Measurements from ENCODE around the gene CCT8L2.
"Not testable (repeated sequence)": the region's sequence is repeated elsewhere in the genome, so short reads cannot be mapped to it uniquely, and the experiment has no call there.

Gene CCT8L2

GRCh38 chr22:16563555-16564520 lies 28.8 kb downstream of the CCT8L2 start:
- Histone ChIP-seq H3K9me3 (ENCODE audit: control insufficient read depth, low read depth, low read length) (peaks cover 9% of the 10 kb centered on the region), H3K27ac (ENCODE audit: low read length) (no peak overlapping the region), H3K36me3 (ENCODE audit: control insufficient read depth, low read depth, low read length) (no peaks in the 10 kb centered on the region), H3K27me3 (ENCODE audit: control insufficient read depth, insufficient read depth, low read length) (no peaks in the 10 kb centered on the region), H3K4me1 (ENCODE audit: control insufficient read depth, low read depth, low read length) (no peaks in the 10 kb centered on the region), H3K4me3 (ENCODE audit: low read length) (no peak overlapping the region), H3K9ac (ENCODE audit: low read length) (no peak overlapping the region)

GRCh38 chr22:16562711-16563554 lies 29.7 kb downstream of the CCT8L2 start:
- no peak overlapping the region for H3K27ac ChIP-seq (ENCODE audit: low read length)
- no peak overlapping the region for H3K4me3 ChIP-seq (ENCODE audit: low read length)
- no peaks in the 10 kb centered on the region for H3K27me3 ChIP-seq (ENCODE audit: control insufficient read depth, insufficient read depth, low read length)
- H3K4me1 ChIP-seq (ENCODE audit: control insufficient read depth, low read depth, low read length): no peaks in the 10 kb centered on the region
- no peak overlapping the region for H3K9ac ChIP-seq (ENCODE audit: low read length)
- H3K36me3 ChIP-seq (ENCODE audit: control insufficient read depth, low read depth, low read length): no peaks in the 10 kb centered on the region
- peaks cover 5% of the 10 kb centered on the region for H3K9me3 ChIP-seq (ENCODE audit: control insufficient read depth, low read depth, low read length)

GRCh38 chr22:16561093-16561658 lies 31.4 kb downstream of the CCT8L2 start:
- not testable (repeated sequence) for H3K9ac ChIP-seq (ENCODE audit: low read length); H3K4me3 ChIP-seq (ENCODE audit: low read length); H3K9me3 ChIP-seq (ENCODE audit: control insufficient read depth, low read depth, low read length); H3K27ac ChIP-seq (ENCODE audit: low read length); H3K4me1 ChIP-seq (ENCODE audit: control insufficient read depth, low read depth, low read length); H3K27me3 ChIP-seq (ENCODE audit: control insufficient read depth, insufficient read depth, low read length); H3K36me3 ChIP-seq (ENCODE audit: control insufficient read depth, low read depth, low read length)

GRCh38 chr22:16560651-16561050 lies 32.0 kb downstream of the CCT8L2 start:
- H3K9ac ChIP-seq (ENCODE audit: low read length); H3K27ac ChIP-seq (ENCODE audit: low read length); H3K4me1 ChIP-seq (ENCODE audit: control insufficient read depth, low read depth, low read length); H3K36me3 ChIP-seq (ENCODE audit: control insufficient read depth, low read depth, low read length); H3K27me3 ChIP-seq (ENCODE audit: control insufficient read depth, insufficient read depth, low read length); H3K4me3 ChIP-seq (ENCODE audit: low read length); H3K9me3 ChIP-seq (ENCODE audit: control insufficient read depth, low read depth, low read length): not testable (repeated sequence)

- not testable (repeated sequence) for H3K4me3 ChIP-seq (ENCODE audit: low read length); H3K36me3 ChIP-seq (ENCODE audit: control insufficient read depth, low read depth, low read length); H3K9me3 ChIP-seq (ENCODE audit: control insufficient read depth, low read depth, low read length); H3K27ac ChIP-seq (ENCODE audit: low read length); H3K4me1 ChIP-seq (ENCODE audit: control insufficient read depth, low read depth, low read length); H3K27me3 ChIP-seq (ENCODE audit: control insufficient read depth, insufficient read depth, low read length); H3K9ac ChIP-seq (ENCODE audit: low read length)
Measured at GRCh38 chr22:16559996-16560395, 32.6 kb downstream of the CCT8L2 start.

GRCh38 chr22:16559056-16559955 lies 33.3 kb downstream of the CCT8L2 start:
- Histone ChIP-seq H3K27ac (ENCODE audit: low read length) (no peak overlapping the region), H3K36me3 (ENCODE audit: control insufficient read depth, low read depth, low read length) (no peaks in the 10 kb centered on the region), H3K9ac (ENCODE audit: low read length) (no peak overlapping the region), H3K27me3 (ENCODE audit: control insufficient read depth, insufficient read depth, low read length) (no peaks in the 10 kb centered on the region), H3K9me3 (ENCODE audit: control insufficient read depth, low read depth, low read length) (peaks cover 9% of the 10 kb centered on the region), H3K4me3 (ENCODE audit: low read length) (no peak overlapping the region), H3K4me1 (ENCODE audit: control insufficient read depth, low read depth, low read length) (no peaks in the 10 kb centered on the region)

- not testable (repeated sequence) for H3K36me3 ChIP-seq (ENCODE audit: control insufficient read depth, low read depth, low read length); H3K27ac ChIP-seq (ENCODE audit: low read length); H3K4me1 ChIP-seq (ENCODE audit: control insufficient read depth, low read depth, low read length); H3K9me3 ChIP-seq (ENCODE audit: control insufficient read depth, low read depth, low read length); H3K27me3 ChIP-seq (ENCODE audit: control insufficient read depth, insufficient read depth, low read length); H3K4me3 ChIP-seq (ENCODE audit: low read length); H3K9ac ChIP-seq (ENCODE audit: low read length)
Measured at GRCh38 chr22:16558376-16558945, 34.1 kb downstream of the CCT8L2 start.

- not testable (repeated sequence) for H3K9ac ChIP-seq (ENCODE audit: low read length); H3K9me3 ChIP-seq (ENCODE audit: control insufficient read depth, low read depth, low read length); H3K27ac ChIP-seq (ENCODE audit: low read length); H3K27me3 ChIP-seq (ENCODE audit: control insufficient read depth, insufficient read depth, low read length); H3K4me1 ChIP-seq (ENCODE audit: control insufficient read depth, low read depth, low read length); H3K36me3 ChIP-seq (ENCODE audit: control insufficient read depth, low read depth, low read length); H3K4me3 ChIP-seq (ENCODE audit: low read length)
Measured at GRCh38 chr22:16557511-16557910, 35.1 kb downstream of the CCT8L2 start.

GRCh38 chr22:16555077-16555994 lies 37.3 kb downstream of the CCT8L2 start:
- not testable (repeated sequence) for H3K9ac ChIP-seq (ENCODE audit: low read length); H3K4me1 ChIP-seq (ENCODE audit: control insufficient read depth, low read depth, low read length); H3K4me3 ChIP-seq (ENCODE audit: low read length); H3K27ac ChIP-seq (ENCODE audit: low read length); H3K27me3 ChIP-seq (ENCODE audit: control insufficient read depth, insufficient read depth, low read length); H3K9me3 ChIP-seq (ENCODE audit: control insufficient read depth, low read depth, low read length); H3K36me3 ChIP-seq (ENCODE audit: control insufficient read depth, low read depth, low read length)

GRCh38 chr22:16543310-16543709 lies 49.3 kb downstream of the CCT8L2 start:
- H3K27ac ChIP-seq (ENCODE audit: low read length); H3K4me1 ChIP-seq (ENCODE audit: control insufficient read depth, low read depth, low read length); H3K9me3 ChIP-seq (ENCODE audit: control insufficient read depth, low read depth, low read length); H3K9ac ChIP-seq (ENCODE audit: low read length); H3K4me3 ChIP-seq (ENCODE audit: low read length); H3K36me3 ChIP-seq (ENCODE audit: control insufficient read depth, low read depth, low read length); H3K27me3 ChIP-seq (ENCODE audit: control insufficient read depth, insufficient read depth, low read length): not testable (repeated sequence)
